GM23248 (cell line): ENCODE measurements around the gene LRRC3. TPM values are rescaled to one million over a fixed set of nuclear protein-coding genes. Genes with fewer than 3 reads are reported as not detected.

Experiments used
- DNase-seq: peaks from one replicate; pipeline ENCODE4 v3.0.0-alpha.2; 2015
- H2AFZ ChIP-seq: fragments of 200-600 bp; sonication (generic); 2 replicates; pipeline ENCODE4 v1.6.1; 2016; ENCODE audit warnings: antibody characterized with exemption
- H3F3A ChIP-seq: fragments of 200-600 bp; sonication (generic); 2 replicates; pipeline ENCODE4 v1.6.1; 2016; ENCODE audit warnings: mild to moderate bottlenecking, antibody characterized with exemption, mixed run types; ENCODE audit not compliant: insufficient read depth
- H3K27ac ChIP-seq: fragments of 200-600 bp; sonication (generic); 2 replicates; pipeline ENCODE4 v1.5.1; 2016; ENCODE audit warnings: mild to moderate bottlenecking
- H3K27me3 ChIP-seq: fragments of 200-600 bp; sonication (generic); replicated peaks from 2 replicates; pipeline ENCODE4 v1.6.1; 2016; ENCODE audit warnings: mild to moderate bottlenecking; ENCODE audit not compliant: insufficient read depth
- H3K36me3 ChIP-seq: fragments of 200-600 bp; sonication (generic); 2 replicates; pipeline ENCODE4 v1.6.1; 2016; ENCODE audit warnings: low read depth, mild to moderate bottlenecking
- H3K4me1 ChIP-seq: fragments of 200-600 bp; sonication (generic); 2 replicates; pipeline ENCODE4 v1.6.1; 2016; ENCODE audit warnings: mild to moderate bottlenecking; ENCODE audit not compliant: insufficient read depth
- H3K4me2 ChIP-seq: fragments of 200-600 bp; sonication (generic); one replicate; pipeline ENCODE4 v1.6.1; 2016; ENCODE audit warnings: mild to moderate bottlenecking; ENCODE audit not compliant: unreplicated experiment
- H3K4me3 ChIP-seq: fragments of 200-600 bp; sonication (generic); 2 replicates; pipeline ENCODE4 v1.5.1; 2016; ENCODE audit warnings: mild to moderate bottlenecking
- H3K79me2 ChIP-seq: fragments of 200-600 bp; sonication (generic); 2 replicates; pipeline ENCODE4 v1.6.1; 2016; ENCODE audit warnings: mild to moderate bottlenecking; ENCODE audit not compliant: insufficient read depth
- H3K9ac ChIP-seq: fragments of 200-600 bp; sonication (generic); 2 replicates; pipeline ENCODE4 v1.6.1; 2016; ENCODE audit warnings: mild to moderate bottlenecking
- H3K9me2 ChIP-seq: fragments of 200-600 bp; sonication (generic); 2 replicates; pipeline ENCODE4 v1.6.1; 2016; ENCODE audit warnings: mixed run types, mild to moderate bottlenecking, moderate library complexity; ENCODE audit not compliant: insufficient read depth
- H3K9me3 ChIP-seq: fragments of 200-600 bp; sonication (generic); one replicate; pipeline ENCODE4 v1.6.1; 2017; ENCODE audit warnings: low read depth
- H4K20me1 ChIP-seq: fragments of 200-600 bp; sonication (generic); 2 replicates; pipeline ENCODE4 v1.6.0; 2016; ENCODE audit not compliant: insufficient read depth
- EZH2 ChIP-seq: fragments of 200-600 bp; sonication (generic); IDR thresholded peaks from 2 replicates; pipeline ENCODE4 v1.6.1; 2018; ENCODE audit warnings: antibody characterized with exemption, mild to moderate bottlenecking; ENCODE audit not compliant: insufficient read depth, poor library complexity, severe bottlenecking
- EZH2phosphoT487 ChIP-seq: fragments of 200-600 bp; sonication (generic); IDR thresholded peaks from 2 replicates; pipeline ENCODE4 v1.6.1; 2018; ENCODE audit warnings: antibody characterized with exemption, moderate library complexity, mild to moderate bottlenecking, low read depth; ENCODE audit not compliant: insufficient read depth
- WGBS, 2 experiments: methylation state at CpG; one replicate each; pipeline ENCODE4 v1.1.6; 2015 to 2017; ENCODE audit warnings: low lambda C conversion rate in 2 of 2, low coverage in 1 of 2; ENCODE audit errors: missing lambda C conversion rate in 2 of 2; 5-methylcytosine and 5-hydroxymethylcytosine counted together
- in situ Hi-C: fragments of 300-500 bp; cut with MboI; formaldehyde crosslinking; loops from 2 replicates; pipeline ENCODE4 v1.15.0; 2020
- polyA plus RNA-seq: library from polyadenylated mRNA; unstranded; fragments of >200 nt; fragmentation: Nextera tagmentation; extraction: Ambion mirVana; gene quantifications from 2 replicates; pipeline ENCODE4 v1.2.1, GENCODE V29; 2016
- total RNA-seq: library from RNA; depleted of rRNA; stranded (reverse); fragments of >200 nt; shearing (Covaris generic); gene quantifications from 2 replicates; pipeline ENCODE4 v1.2.3, GENCODE V29; 2014

The LRRC3 gene
- total and polyA plus RNA-seq, 2 experiments from 2014 or later, result 0.29 to 0.32 TPM

GRCh38 chr21:44484498-44485253 lies 29.4 kb downstream of the LRRC3 start:
- H3K79me2 ChIP-seq, result no peaks in the 10 kb centered on the region
- H3K4me1 ChIP-seq, result no peaks in the 10 kb centered on the region
- no peaks in the 10 kb centered on the region for H3F3A ChIP-seq
- H3K27ac ChIP-seq, result no peak overlapping the region
- in situ Hi-C loops, result no loop called here
- no peak overlapping the region for H3K9ac ChIP-seq
- no peaks in the 10 kb centered on the region for H3K9me3 ChIP-seq
- no peak overlapping the region for H2AFZ ChIP-seq
- H3K36me3 ChIP-seq, result no peaks in the 10 kb centered on the region
- H3K27me3 ChIP-seq, result peaks cover 6% of the 10 kb centered on the region; the same call in 1 of the 2 replicates
- H3K4me3 ChIP-seq, result no peak overlapping the region
- no peaks in the 10 kb centered on the region for H4K20me1 ChIP-seq
- no peak overlapping the region for H3K4me2 ChIP-seq
- TF ChIP-seq EZH2phosphoT487 (no peak), EZH2 (no peak)
- no peak for DNase-seq
- WGBS, 2 experiments, result 59 to 82% methylated on average over 9 to 43 of the region's 43 CpGs
- no peaks in the 10 kb centered on the region for H3K9me2 ChIP-seq

- TF ChIP-seq EZH2phosphoT487 (no peak), EZH2 (no peak)
- Histone ChIP-seq H4K20me1 (no peaks in the 10 kb centered on the region), H3K4me2 (no peak overlapping the region), H3F3A (no peaks in the 10 kb centered on the region), H3K36me3 (no peaks in the 10 kb centered on the region), H3K9me2 (no peaks in the 10 kb centered on the region), H3K4me1 (no peaks in the 10 kb centered on the region), H3K9me3 (no peaks in the 10 kb centered on the region), H3K9ac (no peak overlapping the region), H3K27ac (no peak overlapping the region), H2AFZ (no peak overlapping the region), H3K4me3 (no peak overlapping the region), H3K79me2 (no peaks in the 10 kb centered on the region), H3K27me3 (peaks cover 6% of the 10 kb centered on the region; the same call in 1 of the 2 replicates)
- 74% methylated on average over 24 to 25 of the region's 25 CpGs for WGBS, 2 experiments
- in situ Hi-C loops, result no loop called here
- no peak for DNase-seq
Measured at GRCh38 chr21:44485254-44485793, 30.0 kb downstream of the LRRC3 start.

- Histone ChIP-seq H3K27me3 (peaks cover 6% of the 10 kb centered on the region; the same call in 1 of the 2 replicates), H3F3A (no peaks in the 10 kb centered on the region), H4K20me1 (no peaks in the 10 kb centered on the region), H3K36me3 (no peaks in the 10 kb centered on the region), H2AFZ (no peak overlapping the region), H3K79me2 (no peaks in the 10 kb centered on the region), H3K9me3 (no peaks in the 10 kb centered on the region), H3K4me3 (no peak overlapping the region), H3K9me2 (no peaks in the 10 kb centered on the region), H3K9ac (no peak overlapping the region), H3K27ac (no peak overlapping the region), H3K4me1 (no peaks in the 10 kb centered on the region), H3K4me2 (no peak overlapping the region)
- WGBS, 2 experiments, result 70 to 77% methylated on average over 10 of the region's 10 CpGs
- in situ Hi-C loops, result no loop called here
- TF ChIP-seq EZH2phosphoT487 (no peak), EZH2 (no peak)
- DNase-seq, result no peak
Measured at GRCh38 chr21:44485796-44486195, 30.5 kb downstream of the LRRC3 start.

DNA sequence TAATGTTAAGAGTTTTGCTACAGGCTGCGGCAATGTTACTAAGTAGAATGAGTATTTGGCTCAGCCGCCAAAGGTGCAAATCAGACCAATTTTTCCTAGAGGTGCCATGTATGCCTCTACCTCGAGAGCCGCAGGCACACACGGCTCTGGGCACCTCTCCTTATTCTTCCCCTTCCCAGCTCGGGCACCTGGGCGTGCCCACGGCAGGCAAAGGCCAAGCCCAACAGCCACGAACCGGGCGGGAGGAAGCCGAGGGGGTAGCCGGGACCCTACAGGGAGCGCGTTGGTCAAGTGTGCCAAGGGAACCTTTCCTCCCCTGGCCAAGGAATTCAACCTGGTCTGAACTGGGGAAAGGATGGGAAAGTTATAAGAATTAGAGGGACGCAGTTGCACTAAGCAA lies 31.0 kb downstream of the LRRC3 start:
- Histone ChIP-seq H3K4me3 (no peak overlapping the region), H3K9ac (no peak overlapping the region)

More for the DNA sequence above, 31.0 kb downstream of the LRRC3 start:
- Histone ChIP-seq H3K27ac (no peak overlapping the region), H3K27me3 (peaks cover 6% of the 10 kb centered on the region; the same call in 1 of the 2 replicates), H4K20me1 (no peaks in the 10 kb centered on the region), H3K36me3 (no peaks in the 10 kb centered on the region), H3K9me2 (no peaks in the 10 kb centered on the region), H3K4me1 (no peaks in the 10 kb centered on the region), H3F3A (no peaks in the 10 kb centered on the region), H3K79me2 (no peaks in the 10 kb centered on the region), H3K4me2 (no peak overlapping the region), H2AFZ (no peak overlapping the region), H3K9me3 (no peaks in the 10 kb centered on the region)
- WGBS, 2 experiments, result 67 to 77% methylated on average over 16 of the region's 16 CpGs
- no peak for TF ChIP-seq EZH2phosphoT487
- TF ChIP-seq EZH2, result no peak
- in situ Hi-C loops, result no loop called here
- DNase-seq, result no peak
